G401.6 (cell line): Measurements from ENCODE around the gene PTPN2.

Source experiments
- FAIRE-seq: peaks from 2 replicates; lab custom pipeline; 2012; peaks lifted over from hg19 to GRCh38; lab: Jason Lieb, UNC

Gene PTPN2

GRCh38 chr18:12857991-12858544 is 26.0 kb downstream of the PTPN2 start:
- no peak for FAIRE-seq

GRCh38 chr18:12857215-12857905 is 26.7 kb downstream of the PTPN2 start:
- FAIRE-seq = no peak

- FAIRE-seq = no peak
Measured at GRCh38 chr18:12855916-12856315, 28.1 kb downstream of the PTPN2 start.

- no peak for FAIRE-seq
Measured at GRCh38 chr18:12852566-12853315, 31.3 kb downstream of the PTPN2 start.

GRCh38 chr18:12851716-12852115 is 32.3 kb downstream of the PTPN2 start:
- FAIRE-seq = no peak

GRCh38 chr18:12849548-12849947 is 34.5 kb downstream of the PTPN2 start:
- no peak for FAIRE-seq

GRCh38 chr18:12848405-12848804 is 35.6 kb downstream of the PTPN2 start:
- no peak for FAIRE-seq

- FAIRE-seq = no peak
Measured at GRCh38 chr18:12844391-12844790, 39.6 kb downstream of the PTPN2 start.

- FAIRE-seq = no peak
Measured at GRCh38 chr18:12843420-12844350, 40.4 kb downstream of the PTPN2 start.

GRCh38 chr18:12842459-12843380 is 41.3 kb downstream of the PTPN2 start:
- FAIRE-seq = no peak

GRCh38 chr18:12841070-12841469 is 43.0 kb downstream of the PTPN2 start:
- FAIRE-seq = no peak

- FAIRE-seq = no peak
Measured at GRCh38 chr18:12840382-12840781, 43.7 kb downstream of the PTPN2 start.

- FAIRE-seq = no peak
Measured at GRCh38 chr18:12839526-12840196, 44.4 kb downstream of the PTPN2 start.

GRCh38 chr18:12839057-12839525 is 44.9 kb downstream of the PTPN2 start:
- no peak for FAIRE-seq

GRCh38 chr18:12838178-12838634 is 45.8 kb downstream of the PTPN2 start:
- no peak for FAIRE-seq

GRCh38 chr18:12837747-12838146 is 46.3 kb downstream of the PTPN2 start:
- peak; percentile 47 for FAIRE-seq

GRCh38 chr18:12836551-12836950 is 47.5 kb downstream of the PTPN2 start:
- no peak for FAIRE-seq

GRCh38 chr18:12828116-12829051 is 55.7 kb downstream of the PTPN2 start:
- FAIRE-seq = no peak

GRCh38 chr18:12827588-12827987 is 56.4 kb downstream of the PTPN2 start:
- no peak for FAIRE-seq
